ENCODE data around the gene PLEKHG4B. TPM values are rescaled to one million over a fixed set of nuclear protein-coding genes. Genes with fewer than 3 reads are reported as not detected.
A peak's percentile ranks its signal among the peaks of the same experiment; 100 is the strongest.
"Not testable (repeated sequence)": the region's sequence is repeated elsewhere in the genome, so short reads cannot be mapped to it uniquely, and the experiment has no call there.

Gene PLEKHG4B
- total RNA-seq, 1 donor from 2014 or later = not detected

DNA sequence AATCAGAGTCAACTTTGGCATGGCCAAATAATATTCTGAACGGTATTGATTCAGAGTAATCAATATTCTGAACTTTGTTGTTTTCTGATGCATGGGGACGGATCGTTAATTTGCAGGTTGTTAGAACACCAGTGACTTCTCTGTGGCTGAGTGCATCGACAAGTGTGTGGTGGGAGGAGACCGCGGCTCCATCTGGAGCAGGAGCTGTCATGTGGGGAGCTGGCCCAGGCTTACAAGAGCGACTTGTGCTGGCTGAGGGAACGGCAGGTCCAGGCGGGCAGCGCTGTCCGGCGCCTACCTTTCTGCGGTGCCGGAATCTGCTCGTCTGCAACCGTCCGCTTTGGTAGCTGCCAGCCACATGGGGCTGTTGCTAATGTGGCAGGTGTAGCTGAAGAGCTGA is 135.4 kb downstream of the PLEKHG4B start:
- not testable (repeated sequence) for DNase-seq

DNA sequence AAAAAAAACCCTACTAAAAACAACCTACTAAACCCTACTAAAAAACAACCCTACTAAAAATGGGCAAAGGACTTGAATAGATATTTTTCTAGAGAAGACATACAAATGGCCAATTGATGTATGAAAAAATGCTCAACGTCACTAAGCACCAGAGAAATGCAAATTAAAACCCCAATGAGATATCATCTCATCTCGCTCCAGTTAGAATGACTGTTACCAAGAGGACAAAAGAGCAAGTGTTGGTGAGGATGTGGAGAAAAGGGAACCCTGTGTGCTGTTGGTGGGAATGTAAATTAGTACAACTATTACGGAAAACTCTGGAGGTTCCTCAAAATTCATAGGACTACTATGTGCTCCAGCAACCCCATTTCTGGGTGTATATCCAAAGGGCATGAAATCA is 136.9 kb downstream of the PLEKHG4B start:
- DNase-seq = no peak

DNA sequence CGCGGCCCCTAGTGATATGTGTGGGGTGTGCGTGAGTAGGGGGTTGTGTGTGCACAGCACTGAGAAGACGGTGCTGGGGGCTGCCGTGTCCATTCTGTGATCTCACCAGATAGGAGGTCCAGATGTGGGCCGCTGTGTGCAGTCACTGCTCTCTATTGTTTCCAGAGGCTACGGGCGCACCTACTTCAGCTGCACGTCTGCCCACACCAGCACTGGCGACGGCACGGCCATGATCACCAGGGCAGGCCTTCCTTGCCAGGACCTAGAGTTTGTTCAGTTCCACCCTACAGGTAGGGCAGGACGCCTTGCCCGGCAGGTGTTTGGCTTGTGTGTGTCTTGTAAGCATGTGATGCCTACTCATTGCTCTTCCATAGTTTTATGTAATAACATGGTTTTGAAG is 138.7 kb downstream of the PLEKHG4B start:
- no peak for DNase-seq

DNA sequence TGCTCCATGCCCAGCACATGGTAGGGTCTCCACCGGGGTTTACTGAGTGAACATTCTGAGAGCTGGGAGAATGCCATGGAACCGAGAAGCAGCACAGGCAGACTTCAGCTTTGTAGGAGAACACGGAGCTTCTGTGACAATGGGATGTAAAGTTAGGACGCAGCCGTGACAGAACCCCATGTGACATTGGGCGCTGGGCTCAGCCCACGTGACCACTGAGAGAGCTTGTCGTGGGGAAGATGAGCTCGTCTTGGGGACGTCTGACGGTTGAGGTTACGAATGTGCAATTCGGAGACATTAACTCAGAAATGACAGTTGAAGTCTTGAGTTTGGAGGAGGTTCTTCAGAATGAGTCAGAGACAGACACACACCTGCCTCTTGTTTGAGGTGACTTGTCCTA is 139.7 kb downstream of the PLEKHG4B start:
- no peak for DNase-seq

GRCh38 chr5:233426-233825 is 141.5 kb downstream of the PLEKHG4B start:
- DNase-seq = not testable (repeated sequence)

GRCh38 chr5:234450-234849 is 142.5 kb downstream of the PLEKHG4B start:
- peak; percentile 31 for DNase-seq

- not testable (repeated sequence) for DNase-seq
Measured at GRCh38 chr5:235527-235926, 143.6 kb downstream of the PLEKHG4B start.

DNA sequence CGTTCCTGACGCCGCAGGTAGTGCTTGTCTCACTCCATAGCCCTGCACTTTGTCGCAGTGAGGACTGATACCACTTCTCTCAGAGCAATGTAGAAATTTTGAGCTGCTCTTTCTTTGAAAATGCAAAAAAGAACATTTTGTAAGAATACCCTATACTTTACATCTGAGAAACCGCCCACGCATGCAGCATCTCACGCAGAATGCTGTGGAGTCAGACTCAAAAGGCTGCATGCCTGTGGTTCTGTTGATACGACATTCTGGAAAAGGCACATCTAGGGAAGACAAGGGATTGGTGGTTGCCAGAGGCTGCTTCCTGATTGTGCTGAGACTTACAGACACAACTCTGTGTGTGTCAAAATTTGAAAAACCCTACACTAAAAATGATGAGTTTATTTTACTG is 146.0 kb downstream of the PLEKHG4B start:
- not testable (repeated sequence) for DNase-seq

Other genes starting within 250 kb of the PLEKHG4B start
- not detected in 2 replicates for gene LRRC14B, start 99.3 kb downstream of the PLEKHG4B start, total RNA-seq
- 5.6 and 6.7 TPM in 2 replicates for gene CCDC127, start 126.0 kb downstream of the PLEKHG4B start, total RNA-seq
- gene SDHA, start 126.2 kb downstream of the PLEKHG4B start, total RNA-seq = 123 and 196 TPM in 2 replicates
- 98.2 and 131 TPM in 2 replicates for gene PDCD6, start 179.5 kb downstream of the PLEKHG4B start, total RNA-seq
- gene AHRR, start 229.5 kb downstream of the PLEKHG4B start, total RNA-seq = 7.4 and 13.4 TPM in 2 replicates

Measured in dermis blood vessel endothelial cell (primary cell).